Gastrocnemius medialis (tissue), 4 donors: Measurements from ENCODE around the gene ATF7IP. TPM values are rescaled to one million over a fixed set of nuclear protein-coding genes. Genes with fewer than 3 reads are reported as not detected.
"Not testable (repeated sequence)": the region's sequence is repeated elsewhere in the genome, so short reads cannot be mapped to it uniquely, and the experiment has no call there.

Experiments
- ATAC-seq, 2 donors: fragments of 150-250 bp; one replicate each; pipeline ENCODE4 v1.9.1; 2016
- DNase-seq, 2 donors: peaks; one replicate each; pipeline ENCODE4 v3.0.0-alpha.2; 2019
- H3K27ac ChIP-seq, 4 donors: fragments of 200-600 bp; sonication (generic); 1 replicate in 1 of 4; 2 replicates in 3 of 4; pipeline ENCODE4 v1.5.1; 2016 to 2018; ENCODE audit warnings: mild to moderate bottlenecking in 2 of 4, moderate library complexity in 1 of 4
- H3K27me3 ChIP-seq, 3 donors: fragments of 200-600 bp; sonication (generic) in 2 of 3; 1 replicate in 1 of 3; 2 replicates in 2 of 3; pipeline versions ENCODE4 v1.5.1 to v1.6.0; 2016 to 2019; ENCODE audit warnings: mild to moderate bottlenecking in 1 of 3, moderate library complexity in 1 of 3
- H3K36me3 ChIP-seq, 2 donors: fragments of 200-600 bp; sonication (generic) in 1 of 2; one replicate each; pipeline ENCODE4 v1.5.1; 2017 to 2018
- H3K4me1 ChIP-seq, 2 donors: fragments of 200-600 bp; sonication (generic) in 1 of 2; one replicate each; pipeline ENCODE4 v1.5.1; 2016 to 2017; ENCODE audit warnings: mild to moderate bottlenecking in 2 of 2
- H3K4me3 ChIP-seq, 4 donors: fragments of 200-600 bp; sonication (generic) in 3 of 4; 1 replicate in 1 of 4; 2 replicates in 3 of 4; pipeline ENCODE4 v1.5.1; 2016 to 2019; ENCODE audit warnings: mild to moderate bottlenecking in 2 of 4
- H3K9me3 ChIP-seq, 3 donors: fragments of 200-600 bp; sonication (generic) in 2 of 3; 1 replicate in 1 of 3; 2 replicates in 2 of 3; pipeline ENCODE4 v1.5.1; 2016 to 2019
- POLR2A ChIP-seq, 2 donors: fragments of 450-650 bp; IDR thresholded peaks; one replicate each; pipeline ENCODE4 v1.6.1; 2017; ENCODE audit warnings: antibody characterized with exemption in 2 of 2, mild to moderate bottlenecking in 2 of 2, moderate library complexity in 2 of 2
- in situ Hi-C, 4 donors: fragments of 200-750 bp; cut with MboI; loops; one replicate each; pipeline versions ENCODE4 v1.15.0 to v1.8.0; 2017; ENCODE audit warnings: low sequenced_read_pairs in 4 of 4
- intact Hi-C: fragments of 100-400 bp; cut with DNase I; formaldehyde crosslinking; loops from one replicate; pipeline ENCODE4 v1.15.1; 2023; ENCODE audit warnings: low total_unique reads
- total RNA-seq, 4 donors: library from RNA; depleted of rRNA; stranded (reverse); fragments of >200 nt; gene quantifications; one replicate each; pipeline versions ENCODE4 v1.1.0 to v1.2.3, GENCODE V29; 2016
- TF ChIP-seq, protein P1 (sequence below), 5 experiments: fragments of 450-650 bp in 3 of 5; fragments of 200-600 bp in 2 of 5; sonication (generic) in 2 of 5; IDR thresholded peaks in 4 of 5; conservative IDR thresholded peaks in 1 of 5; 1 replicate in 4 of 5; 2 replicates in 1 of 5; pipeline ENCODE4 v1.5.1; 2016 to 2019; ENCODE audit warnings: antibody characterized with exemption in 5 of 5, mild to moderate bottlenecking in 3 of 5, moderate library complexity in 3 of 5

ATF7IP gene
- total RNA-seq, 4 donors from 2014 or later, result 15.9 to 42.2 (median 30.7) TPM

DNA sequence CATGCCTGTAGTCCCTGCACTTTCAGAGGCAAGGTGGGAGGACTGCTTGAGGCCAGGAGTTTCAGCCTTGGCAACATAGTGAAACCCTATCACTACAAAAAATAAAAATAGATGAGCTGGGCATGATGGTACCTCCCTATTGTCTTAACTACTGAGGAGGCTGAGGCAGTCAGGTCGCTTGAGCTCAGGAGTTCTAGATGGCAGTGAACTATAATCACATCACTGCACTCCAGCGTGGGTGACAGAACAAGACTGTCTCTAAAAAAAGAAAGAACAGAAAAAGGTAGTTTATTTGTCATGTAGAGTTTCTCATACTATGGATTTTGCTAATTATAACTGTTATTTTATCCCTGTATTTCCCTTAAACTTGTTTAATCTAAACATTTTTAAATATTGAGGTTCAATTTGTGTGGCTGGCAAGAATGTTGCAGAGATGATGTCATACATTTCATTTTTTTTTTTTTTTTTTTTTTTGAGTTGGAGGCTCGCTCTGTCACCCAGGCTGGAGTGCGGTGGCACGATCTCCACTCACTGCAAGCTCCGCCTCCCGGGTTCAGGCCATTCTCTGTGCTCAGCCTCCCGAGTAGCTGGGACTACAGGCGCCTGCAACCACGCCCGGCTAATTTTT, 39.7 kb upstream of the ATF7IP start:
- intact Hi-C loops (no loop called here), in situ Hi-C loops (no loop called here)
- ATAC-seq (no peak), DNase-seq (no peak)
- H3K27ac ChIP-seq, result no peak overlapping the region
- H3K4me3 ChIP-seq, result no peak overlapping the region
- TF ChIP-seq POLR2A (IDR thresholded peaks at IDR 0.05), result no peak
- TF ChIP-seq, protein P1, sequence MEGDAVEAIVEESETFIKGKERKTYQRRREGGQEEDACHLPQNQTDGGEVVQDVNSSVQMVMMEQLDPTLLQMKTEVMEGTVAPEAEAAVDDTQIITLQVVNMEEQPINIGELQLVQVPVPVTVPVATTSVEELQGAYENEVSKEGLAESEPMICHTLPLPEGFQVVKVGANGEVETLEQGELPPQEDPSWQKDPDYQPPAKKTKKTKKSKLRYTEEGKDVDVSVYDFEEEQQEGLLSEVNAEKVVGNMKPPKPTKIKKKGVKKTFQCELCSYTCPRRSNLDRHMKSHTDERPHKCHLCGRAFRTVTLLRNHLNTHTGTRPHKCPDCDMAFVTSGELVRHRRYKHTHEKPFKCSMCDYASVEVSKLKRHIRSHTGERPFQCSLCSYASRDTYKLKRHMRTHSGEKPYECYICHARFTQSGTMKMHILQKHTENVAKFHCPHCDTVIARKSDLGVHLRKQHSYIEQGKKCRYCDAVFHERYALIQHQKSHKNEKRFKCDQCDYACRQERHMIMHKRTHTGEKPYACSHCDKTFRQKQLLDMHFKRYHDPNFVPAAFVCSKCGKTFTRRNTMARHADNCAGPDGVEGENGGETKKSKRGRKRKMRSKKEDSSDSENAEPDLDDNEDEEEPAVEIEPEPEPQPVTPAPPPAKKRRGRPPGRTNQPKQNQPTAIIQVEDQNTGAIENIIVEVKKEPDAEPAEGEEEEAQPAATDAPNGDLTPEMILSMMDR (IDR thresholded peaks at IDR 0.05 in 4 of 5, conservative IDR thresholded peaks at IDR 0.05 in 1 of 5), result no peak
- H3K27me3 ChIP-seq, result no peaks in the 10 kb centered on the region
- no peaks in the 10 kb centered on the region for H3K36me3 ChIP-seq
- H3K9me3 ChIP-seq, result no peaks in the 10 kb centered on the region
- no peaks in the 10 kb centered on the region for H3K4me1 ChIP-seq

DNA sequence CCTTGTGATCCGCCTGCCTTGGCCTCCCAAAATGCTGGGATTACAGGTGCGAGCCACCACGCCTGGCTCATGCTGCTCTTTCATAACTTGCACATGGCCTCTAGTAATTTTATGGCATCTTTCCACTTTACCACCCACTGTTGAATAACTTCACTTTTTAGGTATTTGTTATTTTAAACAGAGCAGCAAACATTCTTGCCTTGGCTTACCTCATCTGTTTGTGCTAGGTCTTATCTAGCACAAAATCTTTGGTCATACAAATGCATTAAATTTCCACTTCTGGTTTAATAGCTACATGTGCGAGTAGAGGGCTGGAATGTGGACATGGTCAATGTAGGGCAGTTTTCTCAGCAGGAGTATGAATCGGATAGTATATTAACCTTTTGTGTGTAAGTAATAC, 38.8 kb upstream of the ATF7IP start:
- no peaks in the 10 kb centered on the region for H3K4me1 ChIP-seq
- intact Hi-C loops (no loop called here), in situ Hi-C loops (no loop called here)
- H3K27ac ChIP-seq, result no peak overlapping the region
- no peak for ATAC-seq
- H3K9me3 ChIP-seq, result no peaks in the 10 kb centered on the region
- H3K4me3 ChIP-seq, result no peak overlapping the region
- TF ChIP-seq, protein P1 (IDR thresholded peaks at IDR 0.05 in 4 of 5, conservative IDR thresholded peaks at IDR 0.05 in 1 of 5), result no peak
- no peak for TF ChIP-seq POLR2A (IDR thresholded peaks at IDR 0.05)
- no peaks in the 10 kb centered on the region for H3K36me3 ChIP-seq
- H3K27me3 ChIP-seq, result no peaks in the 10 kb centered on the region
- no peak for DNase-seq

DNA sequence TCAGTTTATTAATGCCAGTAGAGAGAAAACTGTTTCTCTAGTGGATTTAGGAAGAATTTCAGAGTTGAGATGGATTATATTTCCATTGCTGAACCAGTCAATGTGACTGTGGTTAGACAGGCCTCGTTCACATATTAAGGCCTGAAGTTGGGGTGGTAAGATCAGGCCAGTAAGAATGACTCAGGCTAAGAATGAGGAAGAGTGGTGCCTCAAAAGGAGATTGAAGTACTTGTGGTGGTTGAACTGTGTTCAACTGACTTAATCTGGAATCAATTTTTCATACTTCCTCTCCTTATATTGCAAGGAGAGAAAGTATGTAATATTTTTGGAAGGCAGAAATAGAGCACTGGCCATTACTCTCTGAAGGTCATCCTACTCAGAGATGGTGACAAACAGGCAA, 37.8 kb upstream of the ATF7IP start:
- no peaks in the 10 kb centered on the region for H3K36me3 ChIP-seq
- no peak overlapping the region for H3K4me3 ChIP-seq
- H3K4me1 ChIP-seq, result no peaks in the 10 kb centered on the region
- in situ Hi-C loops (no loop called here), intact Hi-C loops (no loop called here)
- ATAC-seq (no peak), DNase-seq (no peak)
- no peaks in the 10 kb centered on the region for H3K27me3 ChIP-seq
- no peak overlapping the region for H3K27ac ChIP-seq
- H3K9me3 ChIP-seq, result no peaks in the 10 kb centered on the region
- no peak for TF ChIP-seq POLR2A (IDR thresholded peaks at IDR 0.05)
- TF ChIP-seq, protein P1 (IDR thresholded peaks at IDR 0.05 in 4 of 5, conservative IDR thresholded peaks at IDR 0.05 in 1 of 5), result no peak

DNA sequence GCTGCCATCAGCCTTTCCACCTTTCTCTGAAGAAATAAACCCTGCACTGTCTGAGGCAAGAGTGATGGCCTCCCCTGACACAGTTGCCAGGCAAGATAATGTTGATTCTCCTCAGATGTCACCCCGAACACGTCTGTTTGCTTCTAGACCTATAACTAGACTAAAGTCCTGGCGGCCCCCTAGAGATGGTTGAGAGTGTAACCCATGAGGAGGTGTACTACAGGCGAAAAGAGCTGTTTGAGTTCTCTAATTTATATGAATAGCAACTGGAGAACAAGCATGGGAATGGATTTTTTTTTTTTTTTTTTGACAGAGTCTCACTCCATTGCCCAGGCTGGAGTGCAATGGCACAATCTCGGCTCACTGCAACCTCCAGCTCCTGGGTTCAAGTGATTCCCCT, 33.0 kb upstream of the ATF7IP start:
- intact Hi-C loops, result no loop called here
- Histone ChIP-seq H3K36me3 (no peaks in the 10 kb centered on the region), H3K27ac (no peak overlapping the region), H3K4me1 (no peaks in the 10 kb centered on the region), H3K9me3 (no peaks in the 10 kb centered on the region), H3K4me3 (no peak overlapping the region), H3K27me3 (no peaks in the 10 kb centered on the region)
- TF ChIP-seq, protein P1 (IDR thresholded peaks at IDR 0.05 in 4 of 5, conservative IDR thresholded peaks at IDR 0.05 in 1 of 5), result no peak
- no peak for TF ChIP-seq POLR2A (IDR thresholded peaks at IDR 0.05)
- DNase-seq (no peak), ATAC-seq (no peak)
- in situ Hi-C loops, result no loop called here

DNA sequence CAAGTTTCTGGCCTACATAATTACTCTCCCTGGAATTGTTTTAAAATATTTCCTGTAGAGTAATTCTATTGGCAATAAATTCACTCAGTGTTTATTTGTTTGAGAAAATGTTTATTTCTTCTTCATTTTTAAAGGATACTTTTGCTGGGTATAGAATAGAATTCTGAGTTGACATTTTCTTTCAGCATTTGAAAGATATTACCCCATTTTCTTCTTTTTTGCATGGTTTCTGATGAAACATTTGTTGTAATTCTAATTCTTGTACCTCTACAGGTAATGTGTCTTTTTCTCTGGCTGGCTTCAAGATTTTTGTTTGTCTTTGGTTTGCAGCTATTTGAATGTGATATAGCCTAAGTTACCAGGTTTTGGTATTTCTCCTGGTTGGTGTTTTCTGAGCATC, 25.1 kb upstream of the ATF7IP start:
- no peak for ATAC-seq
- no peak for TF ChIP-seq POLR2A (IDR thresholded peaks at IDR 0.05)
- TF ChIP-seq, protein P1 (IDR thresholded peaks at IDR 0.05 in 4 of 5, conservative IDR thresholded peaks at IDR 0.05 in 1 of 5), result no peak
- no peak for DNase-seq
- Histone ChIP-seq H3K27me3 (no peaks in the 10 kb centered on the region), H3K4me1 (no peaks in the 10 kb centered on the region), H3K9me3 (no peaks in the 10 kb centered on the region), H3K36me3 (no peaks in the 10 kb centered on the region), H3K27ac (no peak overlapping the region), H3K4me3 (no peak overlapping the region)
- in situ Hi-C loops (no loop called here), intact Hi-C loops (no loop called here)

DNA sequence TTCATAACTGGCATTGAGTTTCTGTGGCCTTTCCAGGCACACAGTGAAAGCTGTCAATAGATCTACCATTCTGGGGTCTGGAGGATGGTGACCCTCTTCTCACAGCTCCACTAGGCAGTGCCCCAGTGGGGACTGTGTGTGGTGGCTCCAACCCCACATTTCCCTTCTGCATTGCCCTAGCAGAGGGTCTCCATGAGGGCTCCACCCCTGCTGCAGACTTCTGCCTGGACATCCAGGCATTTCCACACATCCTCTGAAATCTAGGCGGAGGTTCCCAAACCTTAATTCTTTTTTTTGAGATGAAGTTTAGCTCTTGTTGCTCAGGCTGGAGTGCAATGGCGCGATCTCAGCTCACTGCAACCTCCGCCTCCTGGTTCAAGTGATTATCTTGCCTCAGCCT, 14.0 kb upstream of the ATF7IP start:
- H3K9me3 ChIP-seq, H3K27me3 ChIP-seq, in situ Hi-C loops, H3K27ac ChIP-seq, DNase-seq, intact Hi-C loops, H3K4me1 ChIP-seq, H3K4me3 ChIP-seq, ATAC-seq, H3K36me3 ChIP-seq: not testable (repeated sequence)

DNA sequence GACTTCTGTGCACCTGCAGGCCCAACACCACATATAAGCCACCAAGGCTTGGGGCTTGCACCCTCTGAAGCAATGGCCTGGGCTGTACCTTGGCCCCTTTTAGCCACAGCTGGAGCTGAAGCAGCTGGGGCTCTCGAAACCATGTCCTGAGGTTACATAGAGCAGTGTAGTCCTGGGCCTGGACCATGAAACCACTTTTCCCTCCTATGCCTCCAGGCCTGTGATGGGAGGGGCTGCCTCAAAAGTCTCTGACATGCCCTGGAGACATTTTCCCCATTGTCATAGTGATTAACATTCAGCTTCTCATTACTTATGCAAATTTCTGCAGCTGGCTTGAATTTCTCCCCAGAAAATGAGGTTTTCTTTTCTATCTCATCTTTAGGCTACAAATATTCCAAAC, 13.4 kb upstream of the ATF7IP start:
- H3K4me3 ChIP-seq, ATAC-seq, H3K27me3 ChIP-seq, intact Hi-C loops, H3K36me3 ChIP-seq, in situ Hi-C loops, H3K27ac ChIP-seq, H3K4me1 ChIP-seq, DNase-seq, H3K9me3 ChIP-seq: not testable (repeated sequence)
